Brain microvascular endothelial cell (primary cell): ENCODE data around the gene NFKB1.

Experiments
- DNase-seq: peaks from one replicate; pipeline ENCODE4 v3.0.0-alpha.2; 2020
- H3K27ac ChIP-seq: fragments of 250-450 bp; sonication (Bioruptor Pico); 2 replicates; pipeline ENCODE4 v1.5.1; 2020; ENCODE audit warnings: mild to moderate bottlenecking, moderate library complexity
- H3K27me3 ChIP-seq: fragments of 250-450 bp; sonication (Bioruptor Pico); replicated peaks from 2 replicates; pipeline ENCODE4 v1.5.1; 2020; ENCODE audit warnings: mild to moderate bottlenecking
- H3K36me3 ChIP-seq: fragments of 250-450 bp; sonication (Bioruptor Pico); replicated peaks from 2 replicates; pipeline ENCODE4 v1.5.1; 2020; ENCODE audit warnings: mild to moderate bottlenecking
- H3K4me3 ChIP-seq: 2 replicates; pipeline ENCODE4 v1.5.1; 2011; ENCODE audit warnings: low read depth, mild to moderate bottlenecking, control low read depth, low read length, moderate library complexity
- CTCF ChIP-seq: IDR thresholded peaks from 2 replicates; pipeline ENCODE4 v1.5.1; 2011; ENCODE audit warnings: low read depth, mild to moderate bottlenecking, moderate library complexity, low read length, control low read depth, inconsistent platforms; ENCODE audit errors: missing control alignments
- in situ Hi-C: cut with HindIII; loops from 2 replicates; pipeline ENCODE4 v1.10.0; 2017; ENCODE audit warnings: low sequenced_read_pairs, low pct_ligation_motif_present

Gene NFKB1

GRCh38 chr4:102579794-102580462, 78.8 kb downstream of the NFKB1 start:
- no peak for DNase-seq
- H3K4me3 ChIP-seq = no peak overlapping the region
- no peak overlapping the region for H3K27ac ChIP-seq
- peaks cover 42% of the 10 kb centered on the region for H3K36me3 ChIP-seq
- TF ChIP-seq CTCF = no peak
- no peaks in the 10 kb centered on the region for H3K27me3 ChIP-seq
- in situ Hi-C loops = no loop called here

GRCh38 chr4:102580463-102580842, 79.3 kb downstream of the NFKB1 start:
- no peaks in the 10 kb centered on the region for H3K27me3 ChIP-seq
- DNase-seq = no peak
- in situ Hi-C loops = no loop called here
- no peak for TF ChIP-seq CTCF
- H3K4me3 ChIP-seq = no peak overlapping the region
- H3K27ac ChIP-seq = no peak overlapping the region
- peaks cover 42% of the 10 kb centered on the region for H3K36me3 ChIP-seq

DNA sequence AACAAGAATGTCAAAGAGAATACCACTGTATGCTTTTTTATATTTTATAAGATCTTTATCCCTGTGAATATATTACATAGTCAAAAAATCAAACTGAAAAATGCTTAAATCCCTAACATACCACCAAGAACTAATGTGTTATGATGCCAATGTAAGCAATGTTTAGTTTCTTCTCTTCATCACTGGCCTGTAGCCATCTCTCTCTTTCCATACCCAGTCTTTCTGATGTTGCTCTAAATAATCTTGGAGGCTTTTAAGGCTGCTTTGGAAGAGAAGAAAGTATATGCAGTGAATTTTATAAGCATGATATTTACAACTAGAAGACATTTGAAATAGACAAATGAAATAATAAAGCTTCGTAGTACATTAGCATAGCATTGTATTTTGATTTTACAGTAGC, 82.9 kb downstream of the NFKB1 start:
- in situ Hi-C loops = no loop called here
- Histone ChIP-seq H3K36me3 (peaks cover 32% of the 10 kb centered on the region), H3K27me3 (no peaks in the 10 kb centered on the region), H3K27ac (no peak overlapping the region), H3K4me3 (no peak overlapping the region)
- TF ChIP-seq CTCF = no peak
- no peak for DNase-seq

DNA sequence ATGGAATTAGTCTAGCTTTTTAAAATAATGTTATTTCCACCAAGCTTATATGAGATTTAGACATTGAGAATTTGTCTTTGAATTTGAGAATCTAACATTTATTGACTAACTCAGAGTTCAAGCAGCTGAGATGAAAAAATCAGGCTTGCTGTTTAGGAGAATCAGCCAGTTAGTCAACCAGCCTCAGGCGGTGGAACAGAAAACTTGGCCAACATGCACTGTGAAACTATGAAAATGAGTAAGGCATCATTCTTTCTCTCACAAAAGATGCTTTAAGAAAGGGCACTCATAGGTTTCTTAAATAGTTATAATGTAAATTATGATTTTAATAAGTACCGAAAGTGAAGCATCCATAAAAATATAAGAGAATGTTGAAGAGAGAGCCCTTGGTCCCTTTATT, 84.2 kb downstream of the NFKB1 start:
- Histone ChIP-seq H3K4me3 (no peak overlapping the region), H3K27ac (no peak overlapping the region), H3K36me3 (peaks cover 34% of the 10 kb centered on the region), H3K27me3 (no peaks in the 10 kb centered on the region)
- TF ChIP-seq CTCF = no peak
- in situ Hi-C loops = no loop called here
- DNase-seq = no peak

DNA sequence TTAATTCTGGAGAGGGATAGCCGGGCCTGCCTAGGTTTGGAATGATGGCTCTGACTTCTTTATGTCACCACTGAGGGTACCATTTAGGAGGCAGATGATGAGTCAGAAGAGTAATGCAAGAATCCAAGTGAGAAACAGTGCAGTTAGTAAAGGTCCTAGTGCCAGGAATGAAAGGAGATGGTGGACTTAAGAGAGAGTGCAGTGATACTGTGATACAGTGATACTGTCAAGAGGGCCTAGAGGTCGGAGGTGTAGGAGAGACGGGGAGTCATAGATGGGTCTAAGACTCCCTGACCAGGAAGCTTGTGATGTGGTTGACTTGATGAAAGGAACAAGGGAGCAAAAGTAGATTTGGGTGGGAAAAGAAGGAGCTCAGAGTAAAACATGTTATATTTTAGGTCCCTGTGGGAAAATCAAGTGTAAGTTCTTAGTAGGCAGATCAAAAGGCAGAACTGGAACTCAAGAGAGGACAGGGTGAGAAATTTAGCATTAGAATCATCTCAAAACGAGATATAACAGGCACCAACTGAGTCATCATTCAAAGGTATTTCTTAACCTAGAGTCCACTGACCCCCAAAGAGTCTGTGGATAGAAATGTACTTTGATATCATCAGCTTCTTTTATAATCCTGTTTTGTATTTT, 85.0 kb downstream of the NFKB1 start:
- no peak for DNase-seq
- Histone ChIP-seq H3K4me3 (no peak overlapping the region), H3K36me3 (peaks cover 36% of the 10 kb centered on the region), H3K27ac (no peak overlapping the region), H3K27me3 (no peaks in the 10 kb centered on the region)
- in situ Hi-C loops = no loop called here
- TF ChIP-seq CTCF = no peak

- TF ChIP-seq CTCF = no peak
- Histone ChIP-seq H3K27ac (no peak overlapping the region), H3K4me3 (no peak overlapping the region), H3K36me3 (peaks cover 33% of the 10 kb centered on the region), H3K27me3 (no peaks in the 10 kb centered on the region)
- DNase-seq = no peak
- in situ Hi-C loops = no loop called here
These were observed 85.5 kb downstream of the NFKB1 start for GRCh38 chr4:102586644-102587021.
